DND-41 (cell line): ENCODE results near the gene TREM2.
A peak's percentile ranks its signal among the peaks of the same experiment; 100 is the strongest.

Experiments
- ATAC-seq: fragments of 200-7000 bp; cut with Tn5 transposase; 3 replicates; pipeline ENCODE4 v1.9.1; 2021; ENCODE audit warnings: low read depth; ENCODE audit not compliant: insufficient read depth
- DNase-seq: peaks from one replicate; pipeline ENCODE4 v3.0.0-alpha.2; 2020
- H2AFZ ChIP-seq: 2 replicates; pipeline ENCODE4 v1.6.0; 2012; ENCODE audit warnings: low read depth, low read length
- H3K27ac ChIP-seq: 2 replicates; pipeline ENCODE4 v1.5.1; 2012; ENCODE audit warnings: low read length, inconsistent platforms
- H3K27me3 ChIP-seq: fragments of 200-600 bp; sonication (generic); 2 replicates; pipeline ENCODE4 v1.6.0; 2012; ENCODE audit warnings: low read length, mild to moderate bottlenecking, inconsistent platforms; ENCODE audit not compliant: insufficient read depth, poor library complexity
- H3K36me3 ChIP-seq: 2 replicates; pipeline ENCODE4 v1.5.1; 2012; ENCODE audit warnings: low read length, inconsistent platforms; ENCODE audit not compliant: insufficient read depth
- H3K4me1 ChIP-seq: 2 replicates; pipeline ENCODE4 v1.5.1; 2012; ENCODE audit warnings: mild to moderate bottlenecking, low read length; ENCODE audit not compliant: insufficient read depth
- H3K4me2 ChIP-seq: 2 replicates; pipeline ENCODE4 v1.6.0; 2012; ENCODE audit warnings: mild to moderate bottlenecking, moderate library complexity, low read length, inconsistent platforms; ENCODE audit not compliant: insufficient read depth
- H3K4me3 ChIP-seq, 2 experiments: fragments of 200-600 bp in 1 of 2; shearing (Covaris generic) in 1 of 2; 2 replicates each; pipeline ENCODE4 v1.5.1; 2012 to 2016; ENCODE audit warnings: inconsistent platforms in 2 of 2, low read length in 2 of 2, mild to moderate bottlenecking in 2 of 2, low read depth in 1 of 2, moderate library complexity in 1 of 2
- H3K79me2 ChIP-seq: 2 replicates; pipeline ENCODE4 v1.6.0; 2012; ENCODE audit warnings: low read length, inconsistent platforms; ENCODE audit not compliant: insufficient read depth
- H3K9ac ChIP-seq: 2 replicates; pipeline ENCODE4 v1.6.0; 2012; ENCODE audit warnings: low read depth, mild to moderate bottlenecking, inconsistent platforms, low read length, moderate library complexity
- H3K9me3 ChIP-seq: 2 replicates; pipeline ENCODE4 v1.5.1; 2012; ENCODE audit warnings: low read length, moderate library complexity, mild to moderate bottlenecking, inconsistent platforms; ENCODE audit not compliant: insufficient read depth, severe bottlenecking
- H4K20me1 ChIP-seq: 2 replicates; pipeline ENCODE4 v1.6.0; 2012; ENCODE audit warnings: low read length; ENCODE audit not compliant: insufficient read depth
- EZH2 ChIP-seq: IDR thresholded peaks from 3 replicates; pipeline ENCODE4 v1.6.1; 2012; ENCODE audit warnings: borderline replicate concordance, low read depth, mild to moderate bottlenecking, moderate library complexity, low read length, inconsistent platforms; ENCODE audit not compliant: severe bottlenecking
- TF ChIP-seq, protein P1 (sequence below): IDR thresholded peaks from 2 replicates; pipeline ENCODE4 v1.5.1; 2012; ENCODE audit warnings: borderline replicate concordance, low read length, moderate library complexity, mild to moderate bottlenecking; ENCODE audit not compliant: poor library complexity, severe bottlenecking; ENCODE audit errors: extremely low read depth

The TREM2 gene

DNA sequence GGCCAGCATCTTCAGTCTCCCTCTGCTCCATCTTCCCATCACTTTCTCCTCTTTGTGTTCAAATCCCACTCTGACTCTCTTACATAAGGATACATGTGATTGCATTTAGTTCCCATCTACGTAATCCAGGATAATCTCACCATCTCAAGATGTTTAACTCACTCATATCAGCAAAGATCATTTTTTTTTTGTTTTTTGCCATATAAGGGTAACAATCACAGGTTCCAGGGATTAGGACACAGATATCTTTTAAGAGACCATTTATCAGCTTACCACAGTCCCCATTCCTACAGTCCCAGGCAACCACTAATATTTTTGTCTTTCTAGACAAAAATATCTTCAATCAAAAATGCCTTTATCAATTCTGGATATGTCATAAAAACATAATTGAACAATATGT lies 41.2 kb upstream of the TREM2 start:
- TF ChIP-seq, protein P1, sequence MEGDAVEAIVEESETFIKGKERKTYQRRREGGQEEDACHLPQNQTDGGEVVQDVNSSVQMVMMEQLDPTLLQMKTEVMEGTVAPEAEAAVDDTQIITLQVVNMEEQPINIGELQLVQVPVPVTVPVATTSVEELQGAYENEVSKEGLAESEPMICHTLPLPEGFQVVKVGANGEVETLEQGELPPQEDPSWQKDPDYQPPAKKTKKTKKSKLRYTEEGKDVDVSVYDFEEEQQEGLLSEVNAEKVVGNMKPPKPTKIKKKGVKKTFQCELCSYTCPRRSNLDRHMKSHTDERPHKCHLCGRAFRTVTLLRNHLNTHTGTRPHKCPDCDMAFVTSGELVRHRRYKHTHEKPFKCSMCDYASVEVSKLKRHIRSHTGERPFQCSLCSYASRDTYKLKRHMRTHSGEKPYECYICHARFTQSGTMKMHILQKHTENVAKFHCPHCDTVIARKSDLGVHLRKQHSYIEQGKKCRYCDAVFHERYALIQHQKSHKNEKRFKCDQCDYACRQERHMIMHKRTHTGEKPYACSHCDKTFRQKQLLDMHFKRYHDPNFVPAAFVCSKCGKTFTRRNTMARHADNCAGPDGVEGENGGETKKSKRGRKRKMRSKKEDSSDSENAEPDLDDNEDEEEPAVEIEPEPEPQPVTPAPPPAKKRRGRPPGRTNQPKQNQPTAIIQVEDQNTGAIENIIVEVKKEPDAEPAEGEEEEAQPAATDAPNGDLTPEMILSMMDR, result no peak
- no peak for TF ChIP-seq EZH2
- no peak overlapping the region for H3K9ac ChIP-seq
- no peaks in the 10 kb centered on the region for H3K79me2 ChIP-seq
- no peaks in the 10 kb centered on the region for H4K20me1 ChIP-seq
- H3K4me3 ChIP-seq, result no peak overlapping the region
- no peak for ATAC-seq
- H2AFZ ChIP-seq, result no peak overlapping the region
- no peaks in the 10 kb centered on the region for H3K36me3 ChIP-seq
- no peak for DNase-seq
- no peaks in the 10 kb centered on the region for H3K9me3 ChIP-seq
- peaks cover 50% of the 10 kb centered on the region for H3K4me1 ChIP-seq
- H3K4me2 ChIP-seq, result no peak overlapping the region
- H3K27me3 ChIP-seq, result no peaks in the 10 kb centered on the region
- no peak overlapping the region for H3K27ac ChIP-seq

DNA sequence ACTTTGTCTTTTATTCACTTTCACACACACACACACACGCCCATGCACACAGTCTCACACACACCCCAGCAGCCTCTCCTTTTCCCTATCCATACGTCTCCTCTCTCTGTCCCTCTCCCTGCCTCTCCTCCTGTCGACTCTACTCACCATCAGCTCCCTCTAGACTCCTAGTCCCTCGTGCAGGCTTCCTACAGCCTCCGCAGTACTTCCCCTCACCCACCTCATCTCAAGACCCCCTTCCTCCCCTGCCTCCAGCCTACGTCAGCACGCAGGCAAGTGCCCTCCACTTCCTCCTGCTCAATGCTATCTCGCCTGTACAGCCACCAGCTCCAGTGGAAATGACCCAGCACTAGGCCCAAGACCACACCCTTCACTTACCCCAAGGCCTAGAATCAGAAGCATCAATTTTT lies 38.9 kb upstream of the TREM2 start:
- Histone ChIP-seq H3K4me3 (peak overlapping the region in 1 of 2 experiments; percentile 47; a peak in 2 of 4 replicates), H3K79me2 (no peaks in the 10 kb centered on the region), H3K9me3 (no peaks in the 10 kb centered on the region), H3K36me3 (no peaks in the 10 kb centered on the region), H3K27me3 (no peaks in the 10 kb centered on the region), H2AFZ (peak overlapping the region; percentile 52), H3K4me2 (peak overlapping the region; percentile 61), H4K20me1 (no peaks in the 10 kb centered on the region), H3K27ac (peak overlapping the region; percentile 92), H3K9ac (peak overlapping the region; percentile 59), H3K4me1 (peaks cover 58% of the 10 kb centered on the region)
- TF ChIP-seq, protein P1, result no peak
- no peak for TF ChIP-seq EZH2
- ATAC-seq (peak; percentile 13), DNase-seq (peak; percentile 72)

DNA sequence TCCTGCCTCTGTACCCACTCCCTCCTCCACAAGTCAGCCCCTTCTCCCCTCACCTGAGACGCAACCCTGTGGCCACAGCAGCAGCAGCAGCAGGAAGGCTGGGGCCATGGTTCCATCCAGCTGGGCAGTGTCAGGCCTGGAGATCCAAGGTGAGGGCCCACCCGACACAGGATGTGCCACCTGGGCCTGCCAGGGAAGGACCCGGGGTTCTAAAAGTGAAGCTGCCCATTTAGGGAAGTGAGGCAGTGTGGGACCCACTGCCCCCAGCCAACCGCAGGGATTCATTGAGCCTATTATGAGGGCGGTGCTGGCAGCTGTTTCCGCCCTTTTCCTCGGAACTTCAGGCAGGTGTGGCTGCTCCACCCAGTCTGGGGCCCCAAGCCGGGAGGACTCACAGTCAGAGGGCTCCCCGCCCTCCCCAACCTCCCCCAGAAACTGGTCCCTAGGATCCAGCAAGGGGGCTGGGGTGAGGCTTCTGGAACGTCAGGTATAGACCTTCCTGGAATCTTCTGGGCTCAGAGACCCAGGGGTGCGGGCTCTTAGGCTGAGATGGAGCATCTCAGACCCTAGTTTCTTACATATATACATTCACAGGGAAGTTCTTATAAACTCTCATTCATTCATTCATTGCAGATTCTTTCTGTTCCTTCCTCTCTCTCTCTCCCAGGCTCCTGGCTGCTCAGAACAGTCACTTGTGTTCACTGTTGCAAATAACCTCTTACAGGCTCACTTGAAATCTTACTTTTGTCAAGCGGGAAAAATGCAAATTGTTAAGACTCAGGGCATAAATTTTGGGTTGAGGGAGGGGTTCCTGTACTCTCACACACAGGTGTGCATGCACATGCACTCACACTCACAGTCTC lies 38.2 kb upstream of the TREM2 start, which contains the start of gene TREML2:
Gene TREML2, minus strand, starts transcription at position 249 of the 863 bp plus-strand sequence. Its CDS starts 141 bp downstream, at position 108.
- Histone ChIP-seq H2AFZ (peak within 1 kb of the TSS; percentile 52), H3K4me3 (peak within 1 kb of the TSS in 1 of 2 experiments; percentile 47; a peak in 2 of 4 replicates), H3K9me3 (no peaks in the 10 kb centered on the region), H3K4me1 (peaks cover 58% of the 10 kb centered on the region), H3K27me3 (no peaks in the 10 kb centered on the region), H3K27ac (peak within 1 kb of the TSS; percentile 92), H3K9ac (peak within 1 kb of the TSS; percentile 59), H3K36me3 (no peaks in the 10 kb centered on the region), H4K20me1 (no peaks in the 10 kb centered on the region), H3K79me2 (no peaks in the 10 kb centered on the region), H3K4me2 (peak within 1 kb of the TSS; percentile 61)
- DNase-seq (peak; percentile 91), ATAC-seq (peak; percentile 62)
- TF ChIP-seq EZH2, result no peak
- TF ChIP-seq, protein P1, result peak; percentile 32
